ENCODE results near the gene PPOX.
A peak's percentile ranks its signal among the peaks of the same experiment; 100 is the strongest.

The PPOX gene

DNA sequence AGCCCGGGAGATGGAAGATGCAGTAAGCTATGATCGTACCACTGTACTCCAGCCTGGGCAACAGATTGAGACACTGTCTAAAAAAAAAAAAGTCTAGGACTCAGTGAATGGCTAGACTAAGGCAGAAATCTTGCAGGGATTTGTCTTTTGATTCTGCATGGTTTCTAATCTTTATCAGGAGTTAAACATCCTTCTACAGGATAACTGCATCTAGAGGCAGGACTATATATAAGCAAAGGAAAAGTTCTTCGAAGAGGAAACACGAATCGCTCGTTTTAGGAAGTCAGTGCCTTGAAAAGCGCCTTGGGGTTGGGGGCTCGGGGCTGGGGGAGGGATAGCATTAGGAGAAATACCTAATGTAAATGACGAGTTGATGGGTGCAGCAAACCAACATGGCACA, 13.1 kb upstream of the PPOX start:
- no peak for DNase-seq (ENCODE audit: low read depth in 3 of 3, low spot score in 1 of 3)

DNA sequence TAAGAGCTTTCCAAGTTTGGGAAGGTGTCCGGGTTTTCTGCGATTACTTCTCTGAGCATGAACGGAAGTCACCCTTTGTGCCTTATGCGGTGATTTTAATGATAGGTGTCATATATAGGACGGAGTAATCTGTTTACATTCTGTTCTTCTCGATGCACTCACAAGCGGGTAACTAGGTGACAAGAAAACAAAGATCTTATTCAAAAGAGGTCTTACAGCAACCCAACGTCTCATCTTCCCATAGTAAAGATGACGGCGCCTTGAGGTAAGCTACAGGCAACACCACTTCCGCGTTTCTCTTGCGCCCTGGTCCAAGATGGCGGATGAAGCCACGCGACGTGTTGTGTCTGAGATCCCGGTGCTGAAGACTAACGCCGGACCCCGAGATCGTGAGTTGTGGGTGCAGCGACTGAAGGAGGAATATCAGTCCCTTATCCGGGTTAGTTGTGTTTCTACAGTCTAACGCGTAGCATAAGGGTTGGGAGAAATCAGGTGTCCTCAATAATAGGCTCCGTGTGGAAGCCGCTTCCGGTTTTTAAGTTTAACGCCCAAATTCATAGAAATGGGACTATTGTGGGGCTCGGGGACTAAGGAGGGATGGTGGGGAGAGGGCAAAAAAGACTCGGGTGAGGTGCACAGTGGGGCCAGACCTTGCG, 12.4 kb upstream of the PPOX start, which contains the start of gene UFC1:
UFC1 (plus strand) TSS at position 297 of the 656 bp plus-strand sequence; CDS start at position 317, 20 bp downstream.
- peak; percentile 55 to 58 (median 58) for DNase-seq (ENCODE audit: low read depth in 3 of 3, low spot score in 1 of 3)

DNA sequence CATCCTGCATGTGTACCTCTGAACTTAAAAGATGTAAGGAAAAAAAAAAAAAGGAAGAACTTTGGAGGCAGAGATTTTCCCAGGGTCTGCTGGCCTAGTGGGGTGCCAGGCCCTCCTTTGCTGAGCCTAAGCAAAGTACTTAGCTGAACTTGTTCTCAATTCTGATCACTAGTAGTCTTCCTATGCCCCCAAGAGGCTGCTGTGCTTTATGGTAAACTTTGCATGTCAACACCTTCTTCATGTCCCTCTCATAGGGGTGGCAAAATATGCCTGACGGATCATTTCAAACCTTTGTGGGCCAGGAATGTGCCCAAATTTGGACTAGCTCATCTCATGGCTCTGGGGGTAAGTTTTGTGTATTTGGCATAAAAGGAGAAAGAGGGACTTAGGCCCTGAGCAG, 8.4 kb upstream of the PPOX start:
- no peak for DNase-seq (ENCODE audit: low read depth in 3 of 3, low spot score in 1 of 3)

DNA sequence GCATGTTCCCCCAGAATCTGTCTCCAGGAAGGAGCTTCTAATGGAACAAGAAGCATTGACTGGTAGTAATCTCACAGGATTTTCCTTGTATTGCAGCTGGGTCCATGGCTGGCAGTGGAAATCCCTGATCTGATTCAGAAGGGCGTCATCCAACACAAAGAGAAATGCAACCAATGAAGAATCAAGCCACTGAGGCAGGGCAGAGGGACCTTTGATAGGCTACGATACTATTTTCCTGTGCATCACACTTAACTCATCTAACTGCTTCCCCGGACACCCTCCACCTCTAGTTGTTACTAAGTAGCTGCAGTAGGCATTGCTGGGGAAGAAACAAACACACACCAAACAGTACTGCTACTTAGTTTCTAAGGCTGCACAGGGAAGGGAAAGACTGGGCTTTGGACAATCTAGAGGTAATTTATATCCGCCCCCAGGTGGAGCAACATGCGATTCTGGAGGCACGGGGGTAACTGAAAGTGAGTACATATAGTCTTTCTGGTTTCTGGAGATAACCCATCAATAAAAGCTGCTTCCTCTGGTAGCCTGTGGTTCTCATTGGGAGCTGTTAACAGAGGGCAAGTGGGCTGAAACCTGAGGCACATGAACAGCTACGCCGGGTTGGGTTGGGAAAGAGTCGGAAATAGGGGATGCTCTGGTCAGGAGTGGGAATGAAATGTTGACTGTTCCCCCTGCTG, 7.8 kb upstream of the PPOX start:
- DNase-seq (ENCODE audit: low read depth in 3 of 3, low spot score in 1 of 3) = no peak

DNA sequence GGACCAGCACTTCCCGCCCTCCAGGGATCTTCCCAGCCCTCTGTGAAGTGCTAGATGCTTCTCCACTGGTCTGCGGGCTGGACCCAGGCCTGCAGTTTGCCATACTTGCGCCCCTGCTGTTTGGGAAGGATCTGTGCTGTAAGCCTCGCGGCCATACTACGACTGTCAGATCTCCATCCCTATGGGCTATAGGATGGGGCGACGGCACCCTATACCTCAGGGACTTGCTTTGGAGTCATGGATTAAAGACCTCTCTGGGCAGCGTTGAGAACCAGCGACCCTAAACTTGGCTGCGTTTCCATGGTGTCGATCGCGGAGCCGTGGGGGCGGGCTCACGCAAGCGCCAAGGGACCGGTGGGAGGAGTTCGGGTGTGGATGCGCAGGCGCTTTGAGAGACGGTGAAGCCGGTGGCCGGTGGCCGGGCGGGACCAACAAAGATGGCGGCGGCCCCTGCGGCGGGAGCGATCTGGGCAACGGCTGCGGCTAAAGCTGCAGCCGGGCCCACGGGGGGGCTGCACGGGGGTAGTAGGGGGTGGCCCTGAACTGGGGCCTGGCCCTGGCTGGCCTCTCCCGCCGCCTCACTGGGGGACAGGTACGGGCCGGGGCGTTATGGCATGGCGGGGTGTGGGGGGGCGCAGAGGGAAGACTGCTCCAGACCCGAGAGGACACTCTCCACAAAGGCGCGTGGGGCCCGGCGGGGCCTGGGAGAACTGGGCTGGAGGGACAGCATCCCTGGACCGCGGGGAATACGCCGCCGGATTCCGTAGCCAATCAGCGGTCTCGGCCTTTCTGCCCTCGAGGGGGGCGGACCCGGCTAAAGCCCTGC, 6.9 kb upstream of the PPOX start, which contains the start of gene USP21:
USP21 (plus strand) TSS at position 414 of the 826 bp plus-strand sequence. CDS start 1,141 bp downstream, outside the sequence.
- peak; percentile 77 to 84 (median 83) for DNase-seq (ENCODE audit: low read depth in 3 of 3, low spot score in 1 of 3)

DNA sequence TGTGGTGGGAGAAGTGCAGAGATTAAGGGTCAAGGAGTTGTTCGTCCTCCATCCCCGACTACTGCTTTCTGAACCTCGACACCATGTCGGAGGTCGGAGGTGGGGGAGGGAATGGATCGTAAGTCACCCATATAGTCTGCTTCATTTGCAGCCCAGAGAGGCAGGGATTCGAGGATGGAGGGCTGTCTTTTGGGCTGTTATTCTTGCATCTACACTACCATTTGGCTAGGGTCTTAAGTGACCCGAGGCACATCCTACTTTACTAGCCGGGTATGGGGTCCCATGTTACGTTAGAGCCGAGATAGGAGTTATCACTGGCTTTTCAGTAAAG, 6.3 kb upstream of the PPOX start:
- no peak for DNase-seq (ENCODE audit: low read depth in 3 of 3, low spot score in 1 of 3)

DNA sequence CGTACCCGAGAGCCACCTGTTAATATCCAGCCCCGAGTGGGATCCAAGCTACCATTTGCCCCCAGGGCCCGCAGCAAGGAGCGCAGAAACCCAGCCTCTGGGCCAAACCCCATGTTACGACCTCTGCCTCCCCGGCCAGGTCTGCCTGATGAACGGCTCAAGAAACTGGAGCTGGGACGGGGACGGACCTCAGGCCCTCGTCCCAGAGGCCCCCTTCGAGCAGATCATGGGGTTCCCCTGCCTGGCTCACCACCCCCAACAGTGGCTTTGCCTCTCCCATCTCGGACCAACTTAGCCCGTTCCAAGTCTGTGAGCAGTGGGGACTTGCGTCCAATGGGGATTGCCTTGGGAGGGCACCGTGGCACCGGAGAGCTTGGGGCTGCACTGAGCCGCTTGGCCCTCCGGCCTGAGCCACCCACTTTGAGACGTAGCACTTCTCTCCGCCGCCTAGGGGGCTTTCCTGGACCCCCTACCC, 5.5 kb upstream of the PPOX start:
- no peak for DNase-seq (ENCODE audit: low read depth in 3 of 3, low spot score in 1 of 3)

DNA sequence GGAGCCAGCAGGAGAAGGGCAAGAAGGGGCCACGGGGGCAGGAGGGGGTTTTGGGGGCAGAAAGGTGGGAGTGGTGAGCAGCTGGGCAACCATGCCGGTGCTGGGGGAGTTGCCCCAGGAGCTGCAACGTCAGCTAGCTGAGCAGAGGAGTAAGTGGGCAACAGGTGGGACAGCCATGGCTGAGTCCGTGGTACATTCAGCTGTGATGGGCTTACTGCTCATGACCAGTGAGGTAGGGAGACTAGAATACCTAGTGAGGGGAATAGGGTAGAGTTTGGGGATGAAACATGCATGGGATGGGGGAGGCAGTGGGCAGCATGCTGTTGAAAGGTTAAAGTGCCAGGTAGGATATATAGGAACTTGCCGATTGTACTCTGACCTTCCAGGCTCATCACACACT, 4.6 kb upstream of the PPOX start:
- DNase-seq (ENCODE audit: low read depth in 3 of 3, low spot score in 1 of 3) = no peak

DNA sequence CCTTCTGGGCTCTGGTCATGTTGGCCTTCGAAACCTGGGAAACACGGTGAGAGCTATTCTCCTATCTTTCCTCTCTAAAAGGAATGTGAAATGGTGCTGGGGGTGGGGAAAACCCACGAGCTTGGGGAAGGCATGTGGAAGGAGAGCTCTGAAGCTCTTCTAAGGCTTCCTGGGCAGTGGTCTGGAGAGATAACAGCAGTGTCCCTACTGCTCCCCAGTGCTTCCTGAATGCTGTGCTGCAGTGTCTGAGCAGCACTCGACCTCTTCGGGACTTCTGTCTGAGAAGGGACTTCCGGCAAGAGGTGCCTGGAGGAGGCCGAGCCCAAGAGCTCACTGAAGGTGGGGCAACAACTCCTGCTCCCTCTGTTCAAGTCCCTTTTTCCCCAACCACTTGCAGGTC, 4.2 kb upstream of the PPOX start:
- no peak for DNase-seq (ENCODE audit: low read depth in 3 of 3, low spot score in 1 of 3)

DNA sequence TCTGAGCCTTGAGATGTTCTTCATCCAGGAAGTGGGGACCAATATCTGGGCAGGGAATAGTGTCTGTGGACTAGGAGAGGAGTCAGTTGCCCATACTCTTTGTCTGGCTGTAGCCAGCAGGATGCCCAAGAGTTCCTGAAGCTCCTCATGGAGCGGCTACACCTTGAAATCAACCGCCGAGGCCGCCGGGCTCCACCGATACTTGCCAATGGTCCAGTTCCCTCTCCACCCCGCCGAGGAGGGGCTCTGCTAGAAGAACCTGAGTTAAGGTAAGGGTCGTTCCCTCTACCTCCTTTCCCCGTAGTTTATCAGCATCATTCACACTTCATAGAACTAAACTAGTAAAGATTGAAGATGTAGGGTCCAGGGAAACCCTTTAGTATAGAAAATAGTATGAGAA, 3.4 kb upstream of the PPOX start:
- no peak for DNase-seq (ENCODE audit: low read depth in 3 of 3, low spot score in 1 of 3)

DNA sequence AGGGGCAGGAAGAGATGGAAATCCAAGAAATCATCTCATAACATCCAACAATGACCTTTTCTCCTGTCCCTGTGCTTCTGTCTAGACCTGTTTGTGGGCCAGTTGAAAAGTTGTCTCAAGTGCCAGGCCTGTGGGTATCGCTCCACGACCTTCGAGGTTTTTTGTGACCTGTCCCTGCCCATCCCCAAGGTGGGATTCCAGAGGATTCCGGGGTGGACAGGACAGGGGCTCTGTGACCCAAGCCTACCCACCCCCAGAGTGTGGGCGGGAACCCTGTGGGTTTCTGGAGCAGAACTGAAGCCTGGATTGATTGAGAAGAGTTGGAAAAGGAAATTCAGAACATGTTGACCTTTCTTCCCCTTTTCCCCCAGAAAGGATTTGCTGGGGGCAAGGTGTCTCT, 2.4 kb upstream of the PPOX start:
- DNase-seq (ENCODE audit: low read depth in 3 of 3, low spot score in 1 of 3) = no peak

DNA sequence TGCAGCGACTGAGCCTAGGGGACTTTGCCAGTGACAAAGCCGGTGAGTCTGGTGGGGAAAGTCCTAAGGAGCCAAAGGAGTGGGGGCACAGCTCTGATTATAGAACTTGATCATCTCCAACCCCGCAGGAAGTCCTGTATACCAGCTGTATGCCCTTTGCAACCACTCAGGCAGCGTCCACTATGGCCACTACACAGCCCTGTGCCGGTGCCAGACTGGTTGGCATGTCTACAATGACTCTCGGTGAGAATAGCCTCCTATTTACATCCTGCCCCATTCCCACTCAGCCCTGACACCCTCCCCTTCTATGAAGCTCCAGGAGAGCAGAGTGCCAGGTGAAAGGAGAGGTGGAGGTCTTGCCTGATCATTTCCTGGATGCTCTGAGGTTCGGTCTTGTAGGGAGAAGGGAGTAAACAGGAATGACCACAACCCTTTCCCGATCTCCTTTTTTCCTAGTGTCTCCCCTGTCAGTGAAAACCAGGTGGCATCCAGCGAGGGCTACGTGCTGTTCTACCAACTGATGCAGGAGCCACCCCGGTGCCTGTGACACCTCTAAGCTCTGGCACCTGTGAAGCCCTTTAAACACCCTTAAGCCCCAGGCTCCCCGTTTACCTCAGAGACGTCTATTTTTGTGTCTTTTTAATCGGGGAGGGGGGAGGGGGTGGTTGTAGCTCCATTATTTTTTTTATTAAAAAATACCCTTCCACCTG, 1.2 kb upstream of the PPOX start:
- no peak for DNase-seq (ENCODE audit: low read depth in 3 of 3, low spot score in 1 of 3)

DNA sequence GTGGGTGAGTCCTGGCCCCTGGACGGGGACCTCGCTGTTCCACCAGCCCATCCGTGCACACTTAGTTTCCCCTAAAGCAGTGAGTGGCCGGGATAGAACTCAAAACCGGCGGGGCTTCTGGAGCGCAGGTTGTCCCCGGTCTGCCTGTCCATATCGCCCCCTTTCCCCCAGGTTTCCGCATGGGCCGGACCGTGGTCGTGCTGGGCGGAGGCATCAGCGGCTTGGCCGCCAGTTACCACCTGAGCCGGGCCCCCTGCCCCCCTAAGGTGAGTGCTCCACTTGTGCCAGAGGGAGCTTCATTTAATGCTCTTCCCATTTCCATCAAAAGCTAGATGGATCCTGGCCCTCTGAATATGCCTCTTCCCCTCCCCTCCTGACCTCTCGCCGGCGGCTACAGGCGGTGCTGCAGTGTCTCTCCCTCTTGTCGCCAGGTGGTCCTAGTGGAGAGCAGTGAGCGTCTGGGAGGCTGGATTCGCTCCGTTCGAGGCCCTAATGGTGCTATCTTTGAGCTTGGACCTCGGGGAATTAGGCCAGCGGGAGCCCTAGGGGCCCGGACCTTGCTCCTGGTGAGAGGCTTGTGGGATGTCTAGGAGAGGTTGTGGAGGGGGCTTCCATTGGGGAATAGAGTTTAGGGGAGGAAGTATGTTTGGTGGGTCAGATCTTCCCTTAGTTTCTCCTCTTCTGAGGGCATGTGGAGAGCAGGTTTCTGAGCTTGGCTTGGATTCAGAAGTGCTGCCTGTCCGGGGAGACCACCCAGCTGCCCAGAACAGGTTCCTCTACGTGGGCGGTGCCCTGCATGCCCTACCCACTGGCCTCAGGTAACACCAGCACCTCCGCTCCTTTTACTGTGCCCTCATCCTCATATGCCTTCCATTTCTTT, 683 bp downstream of the PPOX start:
- no peak for DNase-seq (ENCODE audit: low read depth in 3 of 3, low spot score in 1 of 3)

DNA sequence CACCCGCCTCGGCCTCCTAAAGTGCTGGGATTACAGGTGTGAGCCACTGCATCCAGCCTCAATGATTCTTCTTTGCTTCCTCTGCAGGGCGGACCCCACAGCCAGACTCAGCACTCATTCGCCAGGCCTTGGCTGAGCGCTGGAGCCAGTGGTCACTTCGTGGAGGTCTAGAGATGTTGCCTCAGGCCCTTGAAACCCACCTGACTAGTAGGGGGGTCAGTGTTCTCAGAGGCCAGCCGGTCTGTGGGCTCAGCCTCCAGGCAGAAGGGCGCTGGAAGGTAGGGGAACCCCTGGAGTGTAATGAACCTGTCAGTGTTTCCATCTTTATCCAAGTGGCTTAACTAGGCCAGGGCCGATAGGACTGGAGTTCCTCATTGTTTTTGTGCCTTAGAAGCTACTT, 2.7 kb downstream of the PPOX start:
- DNase-seq (ENCODE audit: low read depth in 3 of 3, low spot score in 1 of 3) = no peak

DNA sequence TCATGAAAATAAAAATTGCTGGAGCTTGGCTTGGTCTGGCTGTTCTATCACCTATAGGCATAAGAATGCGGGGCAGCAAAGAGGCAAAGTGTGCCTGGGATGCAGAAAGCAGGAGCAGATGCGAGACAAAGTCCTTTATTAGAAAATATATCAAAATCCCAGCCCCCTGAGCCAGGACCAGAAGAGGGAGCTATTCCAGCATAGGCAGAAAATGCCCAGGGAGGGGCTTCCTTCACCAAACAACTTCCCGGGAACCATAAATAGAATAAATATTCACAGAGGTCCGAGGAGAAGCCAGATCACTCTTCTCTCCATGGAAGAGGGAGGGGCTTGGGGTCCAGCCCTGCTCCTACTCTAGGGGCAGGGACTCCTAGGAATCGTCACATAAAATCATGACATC, 5.0 kb downstream of the PPOX start:
- DNase-seq (ENCODE audit: low read depth in 3 of 3, low spot score in 1 of 3) = no peak

DNA sequence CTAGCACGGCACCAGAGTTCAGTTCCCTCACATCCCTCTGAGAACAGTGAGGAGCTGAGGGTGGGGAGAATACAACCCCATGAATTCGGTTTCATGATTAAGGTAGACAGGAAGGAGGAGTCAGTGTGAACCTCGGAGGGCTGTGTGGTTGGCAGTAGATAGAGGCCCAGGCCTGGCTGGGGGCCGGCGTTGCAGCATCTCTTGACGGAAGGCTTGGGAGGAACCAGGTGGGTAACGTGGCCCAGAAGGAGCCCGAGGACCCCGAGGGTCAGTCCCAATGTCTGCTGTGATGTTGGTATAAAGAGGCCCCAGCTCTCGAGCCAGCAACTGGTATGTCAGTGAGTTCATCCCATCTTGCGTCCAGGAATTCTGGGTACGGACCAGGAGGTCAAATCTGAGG, 5.5 kb downstream of the PPOX start:
- DNase-seq (ENCODE audit: low read depth in 3 of 3, low spot score in 1 of 3) = no peak

DNA sequence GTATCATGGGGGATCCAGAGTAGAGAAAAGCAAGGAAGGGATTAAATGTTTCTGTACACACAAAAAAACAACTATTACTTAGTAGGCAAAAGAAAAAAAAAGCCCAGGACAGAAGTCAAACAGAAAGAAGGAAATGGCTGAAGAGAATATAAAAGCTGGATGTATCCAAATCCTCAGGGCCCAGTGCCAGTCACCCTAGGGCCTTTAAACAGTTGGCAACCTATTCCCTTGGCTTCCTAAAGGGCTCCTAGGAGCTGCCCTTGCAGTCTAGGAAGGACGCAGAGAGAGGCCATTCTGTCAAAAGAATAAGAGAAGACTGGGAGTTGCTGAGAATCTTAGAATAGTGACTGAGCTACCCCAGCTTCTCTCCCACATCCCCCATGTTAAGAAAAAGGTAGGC, 6.1 kb downstream of the PPOX start:
- no peak for DNase-seq (ENCODE audit: low read depth in 3 of 3, low spot score in 1 of 3)

DNA sequence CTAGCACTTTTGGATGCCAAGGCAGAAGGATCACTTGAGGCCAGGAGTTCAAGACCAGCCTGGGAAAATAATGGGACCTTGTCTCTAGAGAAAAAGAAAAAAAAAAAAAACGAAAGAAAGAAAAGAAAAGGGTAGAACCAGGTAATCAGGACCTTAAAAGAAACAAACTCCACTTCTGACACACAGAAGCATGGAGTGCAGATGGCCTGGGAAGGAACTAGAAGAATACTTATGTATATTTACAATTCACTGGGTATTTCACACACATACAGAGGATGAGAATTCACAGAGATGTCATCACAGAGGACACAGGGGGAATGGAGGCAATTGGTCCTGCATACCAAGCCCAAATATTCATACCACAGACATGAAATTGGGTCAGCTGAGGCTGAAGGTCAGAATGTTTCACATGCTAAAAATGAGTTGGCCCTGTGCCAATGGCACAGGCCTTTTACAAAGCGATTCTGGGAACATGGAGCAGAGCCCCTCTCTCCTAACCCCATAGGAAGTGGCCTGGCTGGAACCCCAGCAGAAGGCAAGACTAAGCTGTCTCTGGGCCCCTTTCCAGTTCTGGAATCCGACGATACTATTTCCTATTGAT, 6.7 kb downstream of the PPOX start:
- DNase-seq (ENCODE audit: low read depth in 3 of 3, low spot score in 1 of 3) = no peak

DNA sequence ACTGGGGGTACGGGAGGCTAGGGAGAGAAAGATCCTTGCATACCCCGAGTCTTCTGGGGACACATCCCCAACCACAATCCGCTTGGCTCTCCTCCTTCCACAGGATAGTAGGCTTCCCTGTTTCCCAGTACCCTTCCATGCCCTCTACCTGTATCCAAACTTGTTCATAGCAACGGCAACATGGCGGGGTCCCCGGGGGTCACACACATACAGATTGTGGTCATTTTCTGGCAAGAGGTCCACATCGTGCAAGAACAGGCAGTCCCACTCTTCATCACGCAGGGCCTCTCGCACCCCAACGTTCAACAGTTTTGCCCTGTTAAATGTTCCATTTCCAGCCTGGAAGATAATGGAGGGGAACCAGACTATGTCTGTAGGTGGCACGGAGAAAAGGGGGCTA, 7.5 kb downstream of the PPOX start:
- DNase-seq (ENCODE audit: low read depth in 3 of 3, low spot score in 1 of 3) = no peak

DNA sequence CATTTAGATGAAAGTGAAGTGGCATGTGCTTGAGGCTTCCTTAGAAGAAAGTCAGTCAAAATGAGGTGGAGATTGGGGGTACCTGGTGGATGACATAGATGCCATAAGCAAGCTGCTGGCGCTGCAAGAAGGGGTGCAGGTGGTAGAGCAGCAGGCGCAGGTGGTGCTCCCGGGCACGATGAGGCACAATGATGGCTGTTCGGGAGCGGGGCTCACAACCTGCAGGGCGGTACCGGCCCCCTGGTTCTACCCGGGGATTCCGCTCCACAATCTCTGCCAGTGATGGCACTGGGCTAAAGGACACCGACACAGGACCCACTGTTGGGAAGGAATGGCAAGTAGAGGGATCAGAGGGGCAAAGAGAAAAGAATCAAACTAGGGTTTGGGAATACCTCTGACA, 8.7 kb downstream of the PPOX start:
- DNase-seq (ENCODE audit: low read depth in 3 of 3, low spot score in 1 of 3) = no peak
